Trophoblast cell (in vitro differentiated cells and primary cell): ENCODE measurements around the gene ARHGAP45.

Experiments
- DNase-seq, 2 donors: peaks; one replicate each; pipeline ENCODE4 v3.0.0-alpha.2; 2016
- H2AFZ ChIP-seq: 2 replicates; pipeline ENCODE4 v1.6.1; 2013; ENCODE audit warnings: low read length, moderate library complexity, mild to moderate bottlenecking; ENCODE audit not compliant: insufficient read depth, poor library complexity
- H2AK5ac ChIP-seq: 2 replicates; pipeline ENCODE4 v1.6.1; 2013; ENCODE audit warnings: mild to moderate bottlenecking, low read length
- H2BK120ac ChIP-seq: 2 replicates; pipeline ENCODE4 v1.6.1; 2013; ENCODE audit warnings: low read length, mild to moderate bottlenecking, moderate library complexity; ENCODE audit not compliant: insufficient read depth, poor library complexity
- H2BK12ac ChIP-seq: 2 replicates; pipeline ENCODE4 v1.6.1; 2013; ENCODE audit warnings: mild to moderate bottlenecking, low read length, moderate library complexity
- H2BK5ac ChIP-seq: 2 replicates; pipeline ENCODE4 v1.6.1; 2013; ENCODE audit warnings: low read length, low read depth, moderate library complexity, mild to moderate bottlenecking; ENCODE audit not compliant: poor library complexity
- H3K14ac ChIP-seq: 2 replicates; pipeline ENCODE4 v1.6.1; 2013; ENCODE audit warnings: mild to moderate bottlenecking, low read length
- H3K18ac ChIP-seq: 2 replicates; pipeline ENCODE4 v1.6.1; 2013; ENCODE audit warnings: mild to moderate bottlenecking, low read length
- H3K23ac ChIP-seq: 2 replicates; pipeline ENCODE4 v1.6.1; 2013; ENCODE audit warnings: low read length
- H3K27ac ChIP-seq: 2 replicates; pipeline ENCODE4 v1.5.1; 2013; ENCODE audit warnings: low read depth, mild to moderate bottlenecking, inconsistent platforms, low read length, moderate library complexity
- H3K27me3 ChIP-seq: 2 replicates; pipeline ENCODE4 v1.6.1; 2013; ENCODE audit warnings: inconsistent platforms, mild to moderate bottlenecking, low read length, moderate library complexity; ENCODE audit not compliant: insufficient read depth
- H3K36me3 ChIP-seq, 2 experiments: 1 replicate in 1 of 2; 2 replicates in 1 of 2; pipeline ENCODE4 v1.6.1; 2013; ENCODE audit warnings: low read length in 2 of 2, mild to moderate bottlenecking in 2 of 2, moderate library complexity in 1 of 2; ENCODE audit not compliant: insufficient read depth in 2 of 2, control insufficient read depth in 1 of 2
- H3K4ac ChIP-seq: 2 replicates; pipeline ENCODE4 v1.6.1; 2013; ENCODE audit warnings: low read depth, mild to moderate bottlenecking, low read length, moderate library complexity
- H3K4me1 ChIP-seq, 2 experiments: 1 replicate in 1 of 2; 2 replicates in 1 of 2; pipeline ENCODE4 v1.6.1; 2013; ENCODE audit warnings: low read length in 2 of 2, mild to moderate bottlenecking in 2 of 2, moderate library complexity in 1 of 2; ENCODE audit not compliant: insufficient read depth in 2 of 2, control insufficient read depth in 1 of 2
- H3K4me2 ChIP-seq: 2 replicates; pipeline ENCODE4 v1.6.1; 2013; ENCODE audit warnings: inconsistent platforms, mild to moderate bottlenecking, low read length, moderate library complexity
- H3K4me3 ChIP-seq: 2 replicates; pipeline ENCODE4 v1.5.1; 2013; ENCODE audit warnings: mild to moderate bottlenecking, low read depth, low read length, inconsistent platforms
- H3K79me1 ChIP-seq: one replicate; pipeline ENCODE4 v1.6.1; 2013; ENCODE audit warnings: low read length
- H3K79me2 ChIP-seq: 2 replicates; pipeline ENCODE4 v1.6.1; 2013; ENCODE audit warnings: low read length, mild to moderate bottlenecking; ENCODE audit not compliant: control insufficient read depth, insufficient read depth, poor library complexity
- H3K9ac ChIP-seq: 2 replicates; pipeline ENCODE4 v1.6.1; 2013; ENCODE audit warnings: mild to moderate bottlenecking, low read length
- H3K9me3 ChIP-seq: 2 replicates; pipeline ENCODE4 v1.6.1; 2013; ENCODE audit warnings: low read depth, mild to moderate bottlenecking, control low read depth, inconsistent platforms, low read length; ENCODE audit not compliant: insufficient read depth
- H4K12ac ChIP-seq: 2 replicates; pipeline ENCODE4 v1.6.1; 2013; ENCODE audit warnings: low read depth, mild to moderate bottlenecking, low read length, moderate library complexity
- H4K8ac ChIP-seq: 2 replicates; pipeline ENCODE4 v1.6.1; 2013; ENCODE audit warnings: low read depth, mild to moderate bottlenecking, low read length, moderate library complexity
- H4K91ac ChIP-seq: one replicate; pipeline ENCODE4 v1.6.1; 2013; ENCODE audit warnings: low read depth, mild to moderate bottlenecking, low read length, moderate library complexity
- WGBS: extraction: QIAGEN DNeasy Blood & Tissue Kit; methylation state at CpG from one replicate; pipeline ENCODE4 v1.1.7; 2013; ENCODE audit warnings: missing lambda C conversion rate; ENCODE audit not compliant: insufficient read length, insufficient coverage; ENCODE audit errors: extremely low coverage; 5-methylcytosine and 5-hydroxymethylcytosine counted together

The ARHGAP45 gene

GRCh38 chr19:1058112-1058511, 8.9 kb upstream of the ARHGAP45 start:
- no peaks in the 10 kb centered on the region for H3K27me3 ChIP-seq
- no peak overlapping the region for H3K9ac ChIP-seq
- no peak overlapping the region for H3K18ac ChIP-seq
- DNase-seq: no peak
- no peaks in the 10 kb centered on the region for H3K4me1 ChIP-seq
- H3K79me2 ChIP-seq: no peaks in the 10 kb centered on the region
- H3K79me1 ChIP-seq: no peaks in the 10 kb centered on the region
- H4K8ac ChIP-seq: no peak overlapping the region
- peaks cover 38% of the 10 kb centered on the region for H3K9me3 ChIP-seq
- no peak overlapping the region for H3K4me3 ChIP-seq
- no peak overlapping the region for H3K23ac ChIP-seq
- no peak overlapping the region for H4K91ac ChIP-seq
- no peak overlapping the region for H2BK12ac ChIP-seq
- no peak overlapping the region for H3K14ac ChIP-seq
- H3K36me3 ChIP-seq: peaks cover 41 to 45% of the 10 kb centered on the region in 2 experiments
- no peak overlapping the region for H3K4ac ChIP-seq
- no CpG with 5 or more reads among the region's 5 CpGs for WGBS
- H2BK120ac ChIP-seq: no peak overlapping the region
- no peak overlapping the region for H4K12ac ChIP-seq
- no peak overlapping the region for H2AK5ac ChIP-seq
- no peak overlapping the region for H2BK5ac ChIP-seq
- no peak overlapping the region for H3K4me2 ChIP-seq
- H3K27ac ChIP-seq: no peak overlapping the region
- H2AFZ ChIP-seq: no peak overlapping the region

GRCh38 chr19:1060689-1061088, 6.3 kb upstream of the ARHGAP45 start:
- H3K9me3 ChIP-seq: peaks cover 40% of the 10 kb centered on the region
- WGBS: no CpG with 5 or more reads among the region's 5 CpGs
- no peak for DNase-seq
- H3K27ac ChIP-seq: no peak overlapping the region
- no peak overlapping the region for H3K4me3 ChIP-seq
- no peak overlapping the region for H2AFZ ChIP-seq
- no peak overlapping the region for H4K8ac ChIP-seq
- H3K4me1 ChIP-seq: peaks cover 10 to 11% of the 10 kb centered on the region in 2 experiments
- no peaks in the 10 kb centered on the region for H3K79me2 ChIP-seq
- no peak overlapping the region for H2BK5ac ChIP-seq
- H4K91ac ChIP-seq: no peak overlapping the region
- no peak overlapping the region for H2BK12ac ChIP-seq
- no peak overlapping the region for H3K9ac ChIP-seq
- H3K27me3 ChIP-seq: no peaks in the 10 kb centered on the region
- no peak overlapping the region for H2AK5ac ChIP-seq
- no peak overlapping the region for H3K4me2 ChIP-seq
- peaks cover 29 to 30% of the 10 kb centered on the region in 2 experiments for H3K36me3 ChIP-seq
- H3K14ac ChIP-seq: no peak overlapping the region
- no peak overlapping the region for H3K18ac ChIP-seq
- peaks cover 9% of the 10 kb centered on the region for H3K79me1 ChIP-seq
- H4K12ac ChIP-seq: no peak overlapping the region
- H3K23ac ChIP-seq: no peak overlapping the region
- no peak overlapping the region for H2BK120ac ChIP-seq
- no peak overlapping the region for H3K4ac ChIP-seq

GRCh38 chr19:1061987-1062386, 5.0 kb upstream of the ARHGAP45 start:
- no peak overlapping the region for H2AFZ ChIP-seq
- no peak overlapping the region for H2BK5ac ChIP-seq
- no peak overlapping the region for H3K18ac ChIP-seq
- no peak overlapping the region for H2BK12ac ChIP-seq
- H3K4me1 ChIP-seq: peaks cover 22% of the 10 kb centered on the region in 2 experiments
- no peaks in the 10 kb centered on the region for H3K27me3 ChIP-seq
- no peak overlapping the region for H3K4me3 ChIP-seq
- H2BK120ac ChIP-seq: no peak overlapping the region
- peaks cover 17 to 18% of the 10 kb centered on the region in 2 experiments for H3K36me3 ChIP-seq
- no peak overlapping the region for H3K9ac ChIP-seq
- H4K91ac ChIP-seq: no peak overlapping the region
- no peak for DNase-seq
- no peak overlapping the region for H4K12ac ChIP-seq
- H3K27ac ChIP-seq: no peak overlapping the region
- H2AK5ac ChIP-seq: no peak overlapping the region
- H3K79me2 ChIP-seq: no peaks in the 10 kb centered on the region
- H3K23ac ChIP-seq: no peak overlapping the region
- H3K9me3 ChIP-seq: peaks cover 29% of the 10 kb centered on the region
- H3K4me2 ChIP-seq: no peak overlapping the region
- H3K4ac ChIP-seq: no peak overlapping the region
- no peak overlapping the region for H3K14ac ChIP-seq
- peaks cover 18% of the 10 kb centered on the region for H3K79me1 ChIP-seq
- no peak overlapping the region for H4K8ac ChIP-seq
- WGBS: no CpG with 5 or more reads among the region's 20 CpGs

GRCh38 chr19:1062387-1063029, 4.5 kb upstream of the ARHGAP45 start:
- no CpG with 5 or more reads among the region's 17 CpGs for WGBS
- Histone ChIP-seq H2AK5ac (no peak overlapping the region), H3K9ac (no peak overlapping the region)

More at GRCh38 chr19:1062387-1063029, 4.5 kb upstream of the ARHGAP45 start:
- Histone ChIP-seq H3K4me3 (no peak overlapping the region), H3K18ac (no peak overlapping the region), H3K9me3 (peaks cover 24% of the 10 kb centered on the region), H3K4me1 (peaks cover 27% of the 10 kb centered on the region in 2 experiments), H3K14ac (no peak overlapping the region), H3K4me2 (no peak overlapping the region), H4K8ac (no peak overlapping the region), H2BK12ac (no peak overlapping the region), H3K36me3 (peaks cover 12% of the 10 kb centered on the region in 2 experiments), H2AFZ (no peak overlapping the region), H3K79me2 (no peaks in the 10 kb centered on the region), H4K91ac (no peak overlapping the region), H2BK5ac (no peak overlapping the region), H3K23ac (no peak overlapping the region), H2BK120ac (no peak overlapping the region), H3K4ac (no peak overlapping the region), H4K12ac (no peak overlapping the region), H3K27me3 (no peaks in the 10 kb centered on the region), H3K79me1 (peaks cover 18% of the 10 kb centered on the region), H3K27ac (no peak overlapping the region)
- DNase-seq: no peak
